ENCODE data around the gene SLC38A1. TPM values are rescaled to one million over a fixed set of nuclear protein-coding genes. Genes with fewer than 3 reads are reported as not detected.
"Not testable (repeated sequence)": the region's sequence is repeated elsewhere in the genome, so short reads cannot be mapped to it uniquely, and the experiment has no call there.

SLC38A1 gene
- total RNA-seq, result 172 and 182 TPM in 2 replicates

DNA sequence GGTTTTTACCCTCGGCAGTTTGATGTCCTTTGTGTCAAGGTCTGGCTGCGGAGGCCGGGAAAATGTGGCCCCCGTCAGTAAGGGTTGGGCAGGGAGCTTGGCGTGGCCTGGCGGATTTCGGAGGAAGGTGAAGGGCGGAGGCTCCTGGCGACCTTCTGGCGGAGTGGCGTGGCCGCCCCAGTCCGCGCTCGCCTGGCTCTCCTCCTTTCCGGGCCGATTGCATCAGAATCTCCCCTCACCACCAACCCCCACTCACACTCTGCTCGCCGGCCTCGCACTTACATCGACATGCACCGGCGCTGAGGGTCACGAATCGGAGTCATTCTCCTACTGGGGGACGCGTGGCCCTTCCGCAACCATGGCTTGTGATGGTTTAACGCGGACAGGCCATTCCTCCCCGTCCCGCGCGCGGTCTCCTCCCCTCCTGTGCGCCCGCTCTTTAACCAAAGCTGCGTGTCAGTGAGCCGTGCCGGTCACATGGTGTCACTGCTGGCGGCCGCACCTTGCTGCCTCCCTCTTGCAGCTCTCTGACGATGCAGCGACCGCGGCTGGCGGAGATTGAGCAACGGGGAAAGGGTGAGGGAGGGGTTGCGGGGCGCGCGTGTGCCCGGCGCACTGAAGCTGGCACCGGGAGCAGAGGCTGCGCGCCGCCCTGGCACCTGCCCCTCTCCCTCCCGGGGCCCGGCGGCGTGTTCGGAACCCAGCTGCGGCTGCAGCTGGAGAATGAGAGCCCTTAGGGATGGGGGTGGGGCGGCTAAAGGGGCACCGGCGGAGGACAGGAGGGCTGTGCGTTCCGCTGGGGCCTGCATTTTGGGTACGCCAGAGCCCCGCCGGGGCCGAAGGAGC, at the start of gene SLC38A1:
Gene SLC38A1 (minus strand): TSS at position 461 of the 846 bp plus-strand sequence. CDS start 29,243 bp downstream, outside the sequence.
- intact Hi-C loops (cut with micrococcal nuclease), result loop anchor here (1.0 to 10.0 kb wide), 6 partner anchors 189 to 948 kb away; partner anchors contain the start of gene SCAF11
- H3K4me1 Mint-ChIP-seq (ENCODE audit: low read depth), result peaks cover 29% of the 10 kb centered on the region
- H3K9me3 Mint-ChIP-seq, result no peaks in the 10 kb centered on the region
- H3K36me3 Mint-ChIP-seq (ENCODE audit: low read depth), result peaks cover 12% of the 10 kb centered on the region
- H3K4me3 Mint-ChIP-seq, result no peak within 1 kb of the TSS
- no peak within 1 kb of the TSS for H3K27ac Mint-ChIP-seq
- no peaks in the 10 kb centered on the region for H3K27me3 Mint-ChIP-seq (ENCODE audit: insufficient read depth)
- peak; percentile 85 for DNase-seq (ENCODE audit: low spot score)

- Mint-ChIP-seq H3K4me1 (ENCODE audit: low read depth) (no peaks in the 10 kb centered on the region), H3K27ac (no peak overlapping the region), H3K4me3 (no peak overlapping the region), H3K9me3 (peaks cover 4% of the 10 kb centered on the region), H3K27me3 (ENCODE audit: insufficient read depth) (peaks cover 8% of the 10 kb centered on the region), H3K36me3 (ENCODE audit: low read depth) (no peaks in the 10 kb centered on the region)
- no peak for DNase-seq (ENCODE audit: low spot score)
- intact Hi-C loops (cut with micrococcal nuclease), result no loop called here
Measured at GRCh38 chr12:46318037-46318436, 49.2 kb upstream of the SLC38A1 start.

GRCh38 chr12:46304070-46304469, 35.2 kb upstream of the SLC38A1 start:
- H3K4me1 Mint-ChIP-seq (ENCODE audit: low read depth), result no peaks in the 10 kb centered on the region
- peaks cover 13% of the 10 kb centered on the region for H3K27me3 Mint-ChIP-seq (ENCODE audit: insufficient read depth)
- DNase-seq (ENCODE audit: low spot score), result no peak
- no peak overlapping the region for H3K27ac Mint-ChIP-seq
- H3K9me3 Mint-ChIP-seq, result peaks cover 18% of the 10 kb centered on the region
- peaks cover 4% of the 10 kb centered on the region for H3K36me3 Mint-ChIP-seq (ENCODE audit: low read depth)
- intact Hi-C loops (cut with micrococcal nuclease), result loop anchor here (5.0 to 10.0 kb wide), 2 partner anchors 309 to 718 kb away; partner anchors contain the start of gene SCAF11
- H3K4me3 Mint-ChIP-seq, result no peak overlapping the region

DNA sequence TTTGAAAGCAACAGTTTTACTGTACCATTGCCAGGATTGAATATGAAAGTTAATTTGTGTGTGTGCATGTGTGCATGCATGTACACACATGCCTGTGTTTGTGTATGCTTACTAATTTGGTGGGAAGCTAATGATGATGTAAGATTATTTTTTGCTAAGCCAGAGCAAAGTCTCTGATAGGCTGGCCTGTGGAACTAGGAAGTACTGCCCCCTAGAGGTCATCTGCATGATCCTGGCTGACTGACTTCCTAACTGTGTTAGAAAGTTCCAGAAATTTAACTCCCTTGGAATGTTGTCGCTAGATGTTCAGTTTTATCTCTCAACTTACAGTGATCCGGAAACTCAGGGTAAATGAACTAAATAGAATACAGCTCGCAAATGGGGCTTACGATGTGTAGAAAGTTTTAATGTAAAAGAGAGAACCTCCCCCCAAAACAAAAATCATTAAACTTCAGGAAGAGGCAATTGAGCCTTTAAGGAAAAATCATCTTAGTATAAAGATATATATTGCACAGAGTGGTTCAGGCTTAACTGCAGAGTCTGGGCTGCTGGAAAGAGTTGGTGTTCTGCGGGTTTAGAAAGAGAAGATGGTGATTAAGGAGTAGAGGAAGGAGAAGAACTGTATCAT, 34.3 kb upstream of the SLC38A1 start:
- Mint-ChIP-seq H3K27ac (no peak overlapping the region), H3K27me3 (ENCODE audit: insufficient read depth) (peaks cover 14% of the 10 kb centered on the region), H3K4me1 (ENCODE audit: low read depth) (no peaks in the 10 kb centered on the region), H3K36me3 (ENCODE audit: low read depth) (peaks cover 2% of the 10 kb centered on the region), H3K4me3 (no peak overlapping the region), H3K9me3 (peaks cover 12% of the 10 kb centered on the region)
- intact Hi-C loops (cut with micrococcal nuclease), result loop anchor here (1.0 to 10.0 kb wide), 5 partner anchors 150 to 719 kb away; partner anchors contain the start of gene SCAF11
- no peak for DNase-seq (ENCODE audit: low spot score)

DNA sequence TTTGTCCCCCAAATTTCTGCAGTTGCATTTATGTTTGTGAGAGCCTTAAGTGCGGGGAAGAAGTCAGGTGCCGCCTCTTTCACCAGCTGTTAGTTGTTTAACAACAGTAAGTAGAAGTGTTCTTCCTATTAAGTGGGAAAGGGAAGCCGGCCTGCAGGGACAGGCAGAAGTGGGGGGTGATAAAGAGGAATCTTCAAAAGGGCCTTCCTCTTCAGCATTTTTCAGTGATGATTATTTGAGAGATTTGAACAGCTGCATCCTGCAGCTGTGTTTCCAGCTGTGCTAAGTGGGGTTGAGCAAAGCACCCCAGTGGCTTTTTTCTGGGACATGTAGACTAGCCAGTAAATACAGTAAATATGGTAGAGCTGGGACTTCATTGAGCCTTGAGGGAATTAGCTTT, 32.1 kb upstream of the SLC38A1 start:
- Mint-ChIP-seq H3K27ac (no peak overlapping the region), H3K4me3 (no peak overlapping the region), H3K4me1 (ENCODE audit: low read depth) (no peaks in the 10 kb centered on the region), H3K36me3 (ENCODE audit: low read depth) (no peaks in the 10 kb centered on the region), H3K27me3 (ENCODE audit: insufficient read depth) (peaks cover 16% of the 10 kb centered on the region), H3K9me3 (no peaks in the 10 kb centered on the region)
- intact Hi-C loops (cut with micrococcal nuclease), result loop anchor here (1.0 to 10.0 kb wide), 3 partner anchors 31 to 721 kb away; partner anchors contain the start of gene SCAF11
- no peak for DNase-seq (ENCODE audit: low spot score)

DNA sequence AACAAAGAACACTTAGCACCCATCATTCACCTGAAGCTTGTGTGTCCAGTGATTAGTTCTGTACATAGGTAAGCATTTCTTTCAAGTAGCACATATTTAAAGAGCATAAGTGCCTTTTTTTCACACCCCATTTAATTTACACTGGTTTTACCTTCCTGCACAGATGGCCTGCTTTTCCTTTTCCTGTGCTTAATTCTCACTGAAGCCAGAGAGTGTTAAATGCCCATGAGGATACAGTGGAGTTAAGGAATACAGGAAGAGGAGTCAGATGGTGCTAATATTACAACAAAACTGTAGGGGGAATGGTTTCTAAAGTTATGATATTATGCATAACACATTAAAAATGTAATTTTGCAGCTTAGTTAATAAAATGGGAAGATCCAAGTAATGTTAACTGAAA, 31.0 kb upstream of the SLC38A1 start:
- Mint-ChIP-seq H3K4me3 (no peak overlapping the region), H3K4me1 (ENCODE audit: low read depth) (no peaks in the 10 kb centered on the region), H3K9me3 (no peaks in the 10 kb centered on the region), H3K27ac (no peak overlapping the region), H3K27me3 (ENCODE audit: insufficient read depth) (peaks cover 13% of the 10 kb centered on the region), H3K36me3 (ENCODE audit: low read depth) (no peaks in the 10 kb centered on the region)
- no peak for DNase-seq (ENCODE audit: low spot score)
- intact Hi-C loops (cut with micrococcal nuclease), result loop anchor here (5.0 to 10.0 kb wide), 2 partner anchors 305 to 722 kb away; partner anchors contain the start of gene SCAF11

DNA sequence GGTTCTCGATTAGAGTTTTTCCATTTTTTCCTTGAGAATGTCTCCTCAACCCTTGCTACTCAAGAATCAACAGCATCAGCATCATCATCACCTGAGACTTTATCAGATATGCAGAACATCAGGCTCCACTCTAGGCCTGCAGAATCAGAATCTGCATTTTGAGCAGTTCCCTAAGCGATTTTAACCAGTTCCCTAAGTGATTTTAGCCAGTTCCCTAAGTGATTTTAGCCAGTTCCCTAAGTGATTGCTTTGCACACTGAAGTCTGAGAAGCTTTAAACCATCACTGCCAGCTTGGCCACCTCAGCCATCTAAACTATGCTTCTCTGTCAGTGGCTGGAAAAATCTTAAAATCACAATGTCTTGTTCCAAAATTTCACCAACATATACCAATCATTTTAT, 29.4 kb upstream of the SLC38A1 start:
- no peaks in the 10 kb centered on the region for H3K36me3 Mint-ChIP-seq (ENCODE audit: low read depth)
- no peaks in the 10 kb centered on the region for H3K9me3 Mint-ChIP-seq
- no peak overlapping the region for H3K4me3 Mint-ChIP-seq
- peaks cover 18% of the 10 kb centered on the region for H3K27me3 Mint-ChIP-seq (ENCODE audit: insufficient read depth)
- intact Hi-C loops (cut with micrococcal nuclease), result no loop called here
- DNase-seq (ENCODE audit: low spot score), result no peak
- H3K27ac Mint-ChIP-seq, result no peak overlapping the region
- no peaks in the 10 kb centered on the region for H3K4me1 Mint-ChIP-seq (ENCODE audit: low read depth)

DNA sequence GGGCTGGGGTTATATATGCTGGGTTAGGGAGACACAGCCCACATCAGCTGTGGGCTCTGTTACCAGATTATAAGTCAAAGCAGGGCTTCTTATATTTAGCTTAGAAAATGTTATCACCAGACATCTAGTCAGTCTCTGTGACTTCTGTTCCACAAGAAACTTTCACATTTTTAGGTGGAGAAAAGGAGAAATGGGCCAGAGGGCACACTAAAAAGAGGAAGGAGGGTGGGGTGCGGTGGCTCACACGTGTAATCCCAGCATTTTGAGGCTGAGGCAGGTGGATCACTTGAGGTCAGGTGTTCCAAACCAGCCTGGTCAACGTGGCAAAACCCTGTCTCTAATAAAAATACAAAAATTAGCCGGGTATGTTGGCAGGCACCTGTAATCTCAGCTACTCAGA, 28.0 kb upstream of the SLC38A1 start:
- intact Hi-C loops (cut with micrococcal nuclease), result no loop called here
- H3K36me3 Mint-ChIP-seq (ENCODE audit: low read depth), result no peaks in the 10 kb centered on the region
- no peaks in the 10 kb centered on the region for H3K4me1 Mint-ChIP-seq (ENCODE audit: low read depth)
- H3K27me3 Mint-ChIP-seq (ENCODE audit: insufficient read depth), result peaks cover 18% of the 10 kb centered on the region
- H3K9me3 Mint-ChIP-seq, result peaks cover 7% of the 10 kb centered on the region
- H3K27ac Mint-ChIP-seq, result no peak overlapping the region
- H3K4me3 Mint-ChIP-seq, result no peak overlapping the region
- DNase-seq (ENCODE audit: low spot score), result no peak

GRCh38 chr12:46292754-46293402, 24.0 kb upstream of the SLC38A1 start:
- H3K36me3 Mint-ChIP-seq (ENCODE audit: low read depth), result no peaks in the 10 kb centered on the region
- no peak overlapping the region for H3K27ac Mint-ChIP-seq
- no peak for DNase-seq (ENCODE audit: low spot score)
- H3K9me3 Mint-ChIP-seq, result peaks cover 30% of the 10 kb centered on the region
- H3K4me3 Mint-ChIP-seq, result no peak overlapping the region
- no peaks in the 10 kb centered on the region for H3K4me1 Mint-ChIP-seq (ENCODE audit: low read depth)
- H3K27me3 Mint-ChIP-seq (ENCODE audit: insufficient read depth), result peaks cover 13% of the 10 kb centered on the region
- intact Hi-C loops (cut with micrococcal nuclease), result no loop called here

DNA sequence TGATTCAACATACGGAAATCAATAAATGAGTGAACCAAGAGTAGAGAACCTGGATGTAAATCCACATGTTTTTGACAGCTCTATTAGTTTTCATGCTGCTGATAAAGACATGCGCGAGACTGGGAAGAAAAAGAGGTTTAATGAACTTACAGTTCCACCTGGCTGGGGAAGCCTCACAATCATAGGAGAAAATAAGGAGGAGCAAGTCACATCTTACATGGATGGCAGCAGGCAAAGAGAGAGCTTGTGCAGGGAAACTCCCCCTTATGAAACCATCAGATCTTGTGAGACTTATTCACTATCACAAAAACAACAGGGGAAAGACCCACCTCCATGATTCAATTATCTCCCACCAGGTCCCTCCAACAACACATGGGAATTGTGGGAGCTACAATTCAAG, 23.1 kb upstream of the SLC38A1 start:
- H3K4me1 Mint-ChIP-seq (ENCODE audit: low read depth); DNase-seq (ENCODE audit: low spot score); H3K27ac Mint-ChIP-seq; H3K36me3 Mint-ChIP-seq (ENCODE audit: low read depth); intact Hi-C loops (cut with micrococcal nuclease); H3K4me3 Mint-ChIP-seq: not testable (repeated sequence)
- H3K9me3 Mint-ChIP-seq, result peaks cover 38% of the 10 kb centered on the region
- peaks cover 14% of the 10 kb centered on the region for H3K27me3 Mint-ChIP-seq (ENCODE audit: insufficient read depth)

- intact Hi-C loops (cut with micrococcal nuclease); H3K4me3 Mint-ChIP-seq; H3K27me3 Mint-ChIP-seq (ENCODE audit: insufficient read depth); H3K27ac Mint-ChIP-seq; H3K4me1 Mint-ChIP-seq (ENCODE audit: low read depth); DNase-seq (ENCODE audit: low spot score): not testable (repeated sequence)
- Mint-ChIP-seq H3K9me3 (peaks cover 70% of the 10 kb centered on the region), H3K36me3 (ENCODE audit: low read depth) (peaks cover 22% of the 10 kb centered on the region)
Measured at GRCh38 chr12:46285177-46285576, 16.3 kb upstream of the SLC38A1 start.

DNA sequence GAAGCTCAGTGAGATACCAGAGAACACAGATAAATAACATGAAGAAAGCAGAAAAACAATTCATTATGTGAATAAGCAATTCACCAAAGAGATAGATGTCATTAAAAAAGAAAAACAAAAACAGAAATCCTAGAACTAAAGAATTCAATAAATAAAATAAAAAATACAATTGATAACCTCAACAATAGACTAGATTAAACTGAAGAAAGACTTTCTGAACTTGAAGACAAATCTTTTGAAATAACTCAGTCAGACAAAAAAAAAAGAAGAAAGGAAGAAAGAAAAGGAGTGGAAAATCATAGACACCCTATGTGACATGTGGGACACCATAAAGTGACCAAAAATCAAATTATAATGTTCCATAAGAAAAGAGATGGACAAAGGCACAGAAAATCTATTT, 14.0 kb upstream of the SLC38A1 start:
- intact Hi-C loops (cut with micrococcal nuclease), result no loop called here
- Mint-ChIP-seq H3K4me3 (no peak overlapping the region), H3K4me1 (ENCODE audit: low read depth) (no peaks in the 10 kb centered on the region), H3K27me3 (ENCODE audit: insufficient read depth) (peaks cover 5% of the 10 kb centered on the region), H3K27ac (no peak overlapping the region), H3K36me3 (ENCODE audit: low read depth) (peaks cover 24% of the 10 kb centered on the region), H3K9me3 (peaks cover 58% of the 10 kb centered on the region)
- no peak for DNase-seq (ENCODE audit: low spot score)

DNA sequence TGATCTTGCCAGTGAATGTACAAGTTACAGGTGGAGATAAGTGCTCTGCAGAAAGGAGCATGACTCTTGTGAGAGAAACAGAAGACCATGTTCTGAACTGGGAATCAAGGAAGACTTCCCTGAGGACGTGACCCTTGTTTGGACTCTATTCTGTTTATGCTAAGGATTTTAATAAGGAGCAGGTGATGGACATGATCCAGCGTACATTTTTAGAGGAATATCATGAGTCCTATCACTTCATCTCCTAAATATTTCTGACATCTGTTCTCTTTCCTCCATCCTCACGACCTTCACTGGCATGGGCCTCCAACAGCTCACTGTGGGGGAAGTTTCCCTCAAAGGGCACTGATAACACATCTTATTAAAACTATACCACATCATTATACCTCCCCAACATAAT, 7.9 kb upstream of the SLC38A1 start:
- Mint-ChIP-seq H3K4me1 (ENCODE audit: low read depth) (peaks cover 2% of the 10 kb centered on the region), H3K27me3 (ENCODE audit: insufficient read depth) (no peaks in the 10 kb centered on the region), H3K36me3 (ENCODE audit: low read depth) (peaks cover 19% of the 10 kb centered on the region), H3K9me3 (peaks cover 2% of the 10 kb centered on the region), H3K27ac (no peak overlapping the region), H3K4me3 (no peak overlapping the region)
- intact Hi-C loops (cut with micrococcal nuclease), result no loop called here
- DNase-seq (ENCODE audit: low spot score), result no peak
